Trophoblast cell (in vitro differentiated cells and primary cell): ENCODE results near the gene PDE6D.

Experiments used
- DNase-seq, 2 donors: peaks; one replicate each; pipeline ENCODE4 v3.0.0-alpha.2; 2016
- H2AFZ ChIP-seq: 2 replicates; pipeline ENCODE4 v1.6.1; 2013; ENCODE audit warnings: low read length, moderate library complexity, mild to moderate bottlenecking; ENCODE audit not compliant: insufficient read depth, poor library complexity
- H2AK5ac ChIP-seq: 2 replicates; pipeline ENCODE4 v1.6.1; 2013; ENCODE audit warnings: mild to moderate bottlenecking, low read length
- H2BK120ac ChIP-seq: 2 replicates; pipeline ENCODE4 v1.6.1; 2013; ENCODE audit warnings: low read length, mild to moderate bottlenecking, moderate library complexity; ENCODE audit not compliant: insufficient read depth, poor library complexity
- H2BK12ac ChIP-seq: 2 replicates; pipeline ENCODE4 v1.6.1; 2013; ENCODE audit warnings: mild to moderate bottlenecking, low read length, moderate library complexity
- H2BK5ac ChIP-seq: 2 replicates; pipeline ENCODE4 v1.6.1; 2013; ENCODE audit warnings: low read length, low read depth, moderate library complexity, mild to moderate bottlenecking; ENCODE audit not compliant: poor library complexity
- H3K14ac ChIP-seq: 2 replicates; pipeline ENCODE4 v1.6.1; 2013; ENCODE audit warnings: mild to moderate bottlenecking, low read length
- H3K18ac ChIP-seq: 2 replicates; pipeline ENCODE4 v1.6.1; 2013; ENCODE audit warnings: mild to moderate bottlenecking, low read length
- H3K23ac ChIP-seq: 2 replicates; pipeline ENCODE4 v1.6.1; 2013; ENCODE audit warnings: low read length
- H3K27ac ChIP-seq: 2 replicates; pipeline ENCODE4 v1.5.1; 2013; ENCODE audit warnings: low read depth, mild to moderate bottlenecking, inconsistent platforms, low read length, moderate library complexity
- H3K27me3 ChIP-seq: 2 replicates; pipeline ENCODE4 v1.6.1; 2013; ENCODE audit warnings: inconsistent platforms, mild to moderate bottlenecking, low read length, moderate library complexity; ENCODE audit not compliant: insufficient read depth
- H3K36me3 ChIP-seq, 2 experiments: 1 replicate in 1 of 2; 2 replicates in 1 of 2; pipeline ENCODE4 v1.6.1; 2013; ENCODE audit warnings: low read length in 2 of 2, mild to moderate bottlenecking in 2 of 2, moderate library complexity in 1 of 2; ENCODE audit not compliant: insufficient read depth in 2 of 2, control insufficient read depth in 1 of 2
- H3K4ac ChIP-seq: 2 replicates; pipeline ENCODE4 v1.6.1; 2013; ENCODE audit warnings: low read depth, mild to moderate bottlenecking, low read length, moderate library complexity
- H3K4me1 ChIP-seq, 2 experiments: 1 replicate in 1 of 2; 2 replicates in 1 of 2; pipeline ENCODE4 v1.6.1; 2013; ENCODE audit warnings: low read length in 2 of 2, mild to moderate bottlenecking in 2 of 2, moderate library complexity in 1 of 2; ENCODE audit not compliant: insufficient read depth in 2 of 2, control insufficient read depth in 1 of 2
- H3K4me2 ChIP-seq: 2 replicates; pipeline ENCODE4 v1.6.1; 2013; ENCODE audit warnings: inconsistent platforms, mild to moderate bottlenecking, low read length, moderate library complexity
- H3K4me3 ChIP-seq: 2 replicates; pipeline ENCODE4 v1.5.1; 2013; ENCODE audit warnings: mild to moderate bottlenecking, low read depth, low read length, inconsistent platforms
- H3K79me1 ChIP-seq: one replicate; pipeline ENCODE4 v1.6.1; 2013; ENCODE audit warnings: low read length
- H3K79me2 ChIP-seq: 2 replicates; pipeline ENCODE4 v1.6.1; 2013; ENCODE audit warnings: low read length, mild to moderate bottlenecking; ENCODE audit not compliant: control insufficient read depth, insufficient read depth, poor library complexity
- H3K9ac ChIP-seq: 2 replicates; pipeline ENCODE4 v1.6.1; 2013; ENCODE audit warnings: mild to moderate bottlenecking, low read length
- H3K9me3 ChIP-seq: 2 replicates; pipeline ENCODE4 v1.6.1; 2013; ENCODE audit warnings: low read depth, mild to moderate bottlenecking, control low read depth, inconsistent platforms, low read length; ENCODE audit not compliant: insufficient read depth
- H4K12ac ChIP-seq: 2 replicates; pipeline ENCODE4 v1.6.1; 2013; ENCODE audit warnings: low read depth, mild to moderate bottlenecking, low read length, moderate library complexity
- H4K8ac ChIP-seq: 2 replicates; pipeline ENCODE4 v1.6.1; 2013; ENCODE audit warnings: low read depth, mild to moderate bottlenecking, low read length, moderate library complexity
- H4K91ac ChIP-seq: one replicate; pipeline ENCODE4 v1.6.1; 2013; ENCODE audit warnings: low read depth, mild to moderate bottlenecking, low read length, moderate library complexity
- WGBS: extraction: QIAGEN DNeasy Blood & Tissue Kit; methylation state at CpG from one replicate; pipeline ENCODE4 v1.1.7; 2013; ENCODE audit warnings: missing lambda C conversion rate; ENCODE audit not compliant: insufficient read length, insufficient coverage; ENCODE audit errors: extremely low coverage; 5-methylcytosine and 5-hydroxymethylcytosine counted together

Gene PDE6D

DNA sequence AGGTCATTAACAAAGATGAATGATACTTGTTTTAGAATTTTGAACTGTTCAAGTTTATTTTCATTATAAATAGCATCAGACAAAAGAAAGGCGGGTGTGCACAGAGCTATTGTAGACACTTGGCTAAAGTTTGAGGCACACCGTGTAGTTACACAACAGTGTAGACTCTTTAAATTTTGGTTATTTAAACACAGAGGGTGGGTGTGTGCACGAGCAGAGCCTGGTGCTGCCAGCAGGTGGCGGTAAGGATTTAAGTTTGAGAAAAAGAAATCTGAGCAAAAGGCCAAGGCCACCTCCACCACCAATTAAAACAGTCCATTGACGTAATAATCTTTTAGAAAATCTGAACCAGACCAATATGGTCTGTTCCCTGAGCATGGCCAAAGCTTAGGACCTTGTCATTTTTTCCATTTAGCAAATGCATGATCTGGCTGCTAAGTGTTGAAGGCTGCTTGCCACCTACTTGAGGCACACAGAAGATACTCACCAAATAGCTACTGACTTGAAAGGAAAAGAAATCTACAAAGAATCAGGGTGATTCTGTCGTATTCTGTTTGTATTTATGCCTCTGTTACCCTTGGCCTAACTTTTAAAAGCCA lies 19.5 kb upstream of the PDE6D start:
- Histone ChIP-seq H3K9ac (no peak overlapping the region), H3K27me3 (no peaks in the 10 kb centered on the region), H2BK5ac (no peak overlapping the region), H2BK12ac (no peak overlapping the region), H3K18ac (no peak overlapping the region), H3K4me2 (no peak overlapping the region), H3K36me3 (peaks cover 14 to 47% of the 10 kb centered on the region in 2 experiments), H3K23ac (no peak overlapping the region), H3K14ac (no peak overlapping the region), H3K4me1 (no peaks in the 10 kb centered on the region), H3K79me1 (no peaks in the 10 kb centered on the region), H4K91ac (no peak overlapping the region), H2BK120ac (no peak overlapping the region), H2AK5ac (no peak overlapping the region), H3K9me3 (no peaks in the 10 kb centered on the region), H3K4ac (no peak overlapping the region), H2AFZ (no peak overlapping the region), H3K27ac (no peak overlapping the region), H3K4me3 (no peak overlapping the region), H3K79me2 (no peaks in the 10 kb centered on the region), H4K12ac (no peak overlapping the region), H4K8ac (no peak overlapping the region)
- WGBS: no CpG with 5 or more reads among the region's 6 CpGs
- DNase-seq: peak; percentile 12 to 54

DNA sequence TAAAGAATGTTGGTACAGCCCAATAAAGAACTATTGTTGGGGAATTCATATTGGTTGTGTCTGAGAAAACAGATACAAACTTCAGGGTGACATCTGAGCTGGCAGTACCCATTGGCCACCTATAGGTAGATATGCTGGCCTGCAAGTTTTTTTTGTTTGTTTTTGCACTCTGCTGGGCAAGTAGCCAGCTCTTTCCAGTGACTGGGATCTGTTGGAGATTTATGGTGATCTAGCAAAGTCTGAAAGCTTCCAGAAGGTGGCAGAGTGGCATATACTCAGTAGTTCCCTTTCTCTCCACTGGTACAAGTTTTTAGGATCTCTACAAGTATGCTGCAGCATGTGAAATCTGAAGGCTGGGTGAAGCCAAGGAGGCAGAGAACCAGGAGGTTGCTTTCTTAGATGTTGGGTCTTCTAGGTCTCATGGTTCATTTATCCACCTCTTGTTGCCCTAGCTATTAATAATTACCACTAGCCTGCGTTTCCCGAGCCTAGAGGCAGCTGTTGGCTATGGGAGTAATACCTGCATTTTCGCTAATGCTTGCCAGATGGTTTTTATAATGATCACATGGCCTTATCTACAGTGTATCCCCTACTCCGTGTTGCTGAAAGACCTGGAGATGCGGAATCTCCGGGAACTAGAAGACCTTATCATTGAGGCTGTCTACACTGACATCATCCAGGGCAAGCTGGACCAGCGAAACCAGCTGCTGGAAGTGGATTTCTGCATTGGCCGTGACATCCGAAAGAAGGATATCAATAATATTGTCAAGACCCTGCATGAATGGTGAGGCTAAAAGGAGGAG lies 14.6 kb upstream of the PDE6D start:
- Histone ChIP-seq H3K27ac (no peak overlapping the region), H4K91ac (no peak overlapping the region), H3K27me3 (no peaks in the 10 kb centered on the region), H2BK5ac (no peak overlapping the region), H3K79me2 (no peaks in the 10 kb centered on the region), H3K79me1 (no peaks in the 10 kb centered on the region), H3K9ac (no peak overlapping the region), H3K4me1 (no peaks in the 10 kb centered on the region), H4K8ac (no peak overlapping the region), H3K4me2 (no peak overlapping the region), H3K4ac (no peak overlapping the region), H3K9me3 (no peaks in the 10 kb centered on the region), H2AFZ (no peak overlapping the region), H4K12ac (no peak overlapping the region), H3K4me3 (no peak overlapping the region), H2BK120ac (no peak overlapping the region), H2AK5ac (no peak overlapping the region), H2BK12ac (no peak overlapping the region), H3K14ac (no peak overlapping the region), H3K18ac (no peak overlapping the region), H3K23ac (peak overlapping the region; percentile 22), H3K36me3 (peaks cover 17 to 39% of the 10 kb centered on the region in 2 experiments)
- no peak for DNase-seq
- no CpG with 5 or more reads among the region's 9 CpGs for WGBS

DNA sequence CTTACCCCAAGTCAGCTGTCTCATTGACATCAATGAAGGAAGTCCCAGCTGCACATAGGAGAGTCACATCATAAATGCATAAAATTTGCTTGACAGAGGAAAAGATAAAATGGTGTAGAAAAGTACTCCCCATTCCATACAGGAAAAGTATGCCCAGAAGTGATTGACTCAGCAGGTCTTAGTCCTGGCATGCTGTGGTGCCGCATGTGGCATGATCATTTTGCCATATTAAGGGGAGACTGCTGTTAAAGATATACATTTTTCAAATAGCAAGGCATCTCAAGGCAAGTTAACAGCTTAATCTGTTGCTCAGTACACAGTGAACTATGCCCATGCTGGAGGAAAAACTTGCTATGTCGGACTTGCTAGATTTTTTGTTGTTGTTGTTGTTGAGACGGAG lies 13.3 kb upstream of the PDE6D start:
- Histone ChIP-seq H2AK5ac (no peak overlapping the region), H3K4me2 (no peak overlapping the region)
- no CpG with 5 or more reads among the region's 3 CpGs for WGBS

DNA sequence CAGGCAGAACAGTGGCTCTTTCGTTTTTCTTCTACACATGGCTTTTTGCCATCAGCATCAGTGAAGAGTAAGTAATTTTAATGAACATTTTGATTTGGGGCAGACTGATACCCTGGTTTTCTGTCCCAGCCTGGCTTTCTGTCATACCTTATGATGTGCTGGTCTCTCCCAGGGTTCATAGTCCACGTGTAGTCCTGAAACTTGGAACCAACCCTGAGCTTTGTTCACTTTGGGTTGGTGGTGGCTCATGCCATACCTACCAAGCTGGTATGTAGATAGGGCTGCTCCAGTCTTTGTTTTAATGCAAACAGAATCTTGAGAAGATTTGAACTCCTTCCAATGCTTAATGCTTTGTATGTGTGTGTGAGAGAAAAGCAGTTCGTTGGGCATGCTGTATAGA lies 10.0 kb upstream of the PDE6D start:
- no peak overlapping the region for H3K4me2 ChIP-seq

More for the DNA sequence above, 13.3 kb upstream of the PDE6D start:
- Histone ChIP-seq H3K27me3 (no peaks in the 10 kb centered on the region), H3K18ac (no peak overlapping the region), H3K79me2 (no peaks in the 10 kb centered on the region), H3K4ac (no peak overlapping the region), H2BK5ac (no peak overlapping the region), H2AFZ (no peak overlapping the region), H3K23ac (no peak overlapping the region), H3K14ac (no peak overlapping the region), H2BK12ac (no peak overlapping the region), H3K9me3 (no peaks in the 10 kb centered on the region), H3K4me3 (no peak overlapping the region), H4K12ac (no peak overlapping the region), H4K8ac (no peak overlapping the region), H3K4me1 (no peaks in the 10 kb centered on the region), H3K27ac (no peak overlapping the region), H2BK120ac (no peak overlapping the region), H3K9ac (no peak overlapping the region), H4K91ac (no peak overlapping the region), H3K79me1 (no peaks in the 10 kb centered on the region), H3K36me3 (peaks cover 19 to 38% of the 10 kb centered on the region in 2 experiments)
- DNase-seq: peak in 1 of 2 donors; percentile 36

More for the DNA sequence above, 10.0 kb upstream of the PDE6D start:
- Histone ChIP-seq H2AK5ac (no peak overlapping the region), H3K23ac (no peak overlapping the region), H2AFZ (no peak overlapping the region), H3K9ac (no peak overlapping the region), H3K9me3 (no peaks in the 10 kb centered on the region), H2BK12ac (peak overlapping the region; percentile 25), H3K4me3 (no peak overlapping the region), H3K36me3 (peaks cover 13 to 23% of the 10 kb centered on the region in 2 experiments), H3K4me1 (peaks cover 0 to 4% of the 10 kb centered on the region in 2 experiments), H2BK120ac (no peak overlapping the region), H4K12ac (no peak overlapping the region), H3K27ac (no peak overlapping the region), H4K91ac (no peak overlapping the region), H3K79me2 (peaks cover 4% of the 10 kb centered on the region), H3K79me1 (peaks cover 4% of the 10 kb centered on the region), H3K27me3 (no peaks in the 10 kb centered on the region), H2BK5ac (no peak overlapping the region), H3K18ac (no peak overlapping the region), H4K8ac (no peak overlapping the region), H3K14ac (no peak overlapping the region), H3K4ac (peak overlapping the region; percentile 66)
- no peak for DNase-seq
- WGBS: no CpG with 5 or more reads among the region's 3 CpGs
